A549 treated with AZD2906 at 1 μM for 4 hours (cell line): Measurements from ENCODE around the gene CPVL. TPM values are rescaled to one million over a fixed set of nuclear protein-coding genes. Genes with fewer than 3 reads are reported as not detected.

Experiments
- total RNA-seq: library from RNA; stranded (reverse); fragments of 200-300 nt; extraction: Qiagen RNA extraction; gene quantifications from 5 replicates; pipeline ENCODE4 v1.2.3, GENCODE V29; 2022

CPVL gene
- total RNA-seq: 0.15 to 0.53 TPM (median 0.41 TPM) in 5 replicates

GRCh38 chr7:29146057-29146706, at the start of gene CPVL:
Gene CPVL, minus strand, starts transcription at chr7:29146537. Its CDS starts 25,476 bp downstream, at chr7:29121061.

GRCh38 chr7:29194594-29195427, 48.5 kb upstream of the CPVL start, which contains the start of gene CHN2:
Gene CHN2, plus strand, starts transcription at chr7:29194775.

GRCh38 chr7:28958235-28958979, 187.9 kb downstream of the CPVL start, which contains the start of gene TRIL:
Gene TRIL, minus strand, starts transcription at chr7:28958330. Its CDS starts 284 bp downstream, at chr7:28958046.

Other genes starting within 250 kb of the CPVL start
- not detected in 5 replicates for gene TRIL, start 188.2 kb downstream of the CPVL start, total RNA-seq
- gene CHN2, start 48.2 kb upstream of the CPVL start, total RNA-seq: 0.42 to 1.2 TPM (median 0.58 TPM) in 5 replicates